Skeletal muscle satellite cell (primary cell): ENCODE measurements around the gene ZNF774. TPM values are rescaled to one million over a fixed set of nuclear protein-coding genes. Genes with fewer than 3 reads are reported as not detected.
"Not testable (repeated sequence)": the region's sequence is repeated elsewhere in the genome, so short reads cannot be mapped to it uniquely, and the experiment has no call there.

ENCODE experiments used
- H3K27me3 ChIP-seq: 2 replicates; pipeline ENCODE4 v1.7.0; 2013; ENCODE audit warnings: low read length; ENCODE audit not compliant: control insufficient read depth, insufficient read depth
- H3K36me3 ChIP-seq: 2 replicates; pipeline ENCODE4 v1.7.0; 2013; ENCODE audit warnings: mild to moderate bottlenecking, control low read depth, low read length; ENCODE audit not compliant: insufficient read depth
- H3K4me1 ChIP-seq: 2 replicates; pipeline ENCODE4 v1.7.0; 2013; ENCODE audit warnings: low read length; ENCODE audit not compliant: control insufficient read depth, insufficient read depth
- H3K4me2 ChIP-seq: 2 replicates; pipeline ENCODE4 v1.7.0; 2013; ENCODE audit warnings: mild to moderate bottlenecking, low read length
- H3K4me3 ChIP-seq: 2 replicates; pipeline ENCODE4 v1.7.0; 2013; ENCODE audit warnings: low read length
- H3K9ac ChIP-seq: 2 replicates; pipeline ENCODE4 v1.7.0; 2013; ENCODE audit warnings: mild to moderate bottlenecking, low read depth, low read length, moderate library complexity
- H3K9me3 ChIP-seq: replicated peaks from 2 replicates; pipeline ENCODE4 v1.7.0; 2013; ENCODE audit warnings: mild to moderate bottlenecking, control low read depth, low read length
- total RNA-seq: library from RNA; depleted of rRNA; stranded (reverse); fragments of >200 nt; gene quantifications from 2 replicates; pipeline ENCODE4 v1.2.3, GENCODE V29; 2012; rRNA removed

The ZNF774 gene
- total RNA-seq, result 0.87 and 1.0 TPM in 2 replicates

- no peaks in the 10 kb centered on the region for H3K36me3 ChIP-seq
- H3K4me2 ChIP-seq, result peak within 1 kb of the TSS; percentile 78
- H3K4me1 ChIP-seq, result peaks cover 3% of the 10 kb centered on the region
- no peaks in the 10 kb centered on the region for H3K9me3 ChIP-seq
- H3K9ac ChIP-seq, result peak within 1 kb of the TSS; percentile 71
- H3K27me3 ChIP-seq, result no peaks in the 10 kb centered on the region
- H3K4me3 ChIP-seq, result peak within 1 kb of the TSS; percentile 78
Observed at GRCh38 chr15:90352107-90352893, at the start of gene ZNF774. TSS of gene ZNF774 (plus strand) at chr15:90352284. CDS start at chr15:90354661, 2,377 bp downstream.

GRCh38 chr15:90305355-90305754, 46.7 kb upstream of the ZNF774 start:
- not testable (repeated sequence) for H3K4me1 ChIP-seq, H3K9me3 ChIP-seq, H3K36me3 ChIP-seq, H3K4me3 ChIP-seq, H3K27me3 ChIP-seq, H3K9ac ChIP-seq, H3K4me2 ChIP-seq

GRCh38 chr15:90305932-90306331, 46.2 kb upstream of the ZNF774 start:
- H3K9ac ChIP-seq, result no peak overlapping the region
- no peaks in the 10 kb centered on the region for H3K9me3 ChIP-seq
- no peaks in the 10 kb centered on the region for H3K4me1 ChIP-seq
- no peak overlapping the region for H3K4me3 ChIP-seq
- H3K27me3 ChIP-seq, result peaks cover under 1% of the 10 kb centered on the region
- no peaks in the 10 kb centered on the region for H3K36me3 ChIP-seq
- no peak overlapping the region for H3K4me2 ChIP-seq

GRCh38 chr15:90306560-90306959, 45.5 kb upstream of the ZNF774 start:
- no peaks in the 10 kb centered on the region for H3K9me3 ChIP-seq
- no peak overlapping the region for H3K4me2 ChIP-seq
- no peak overlapping the region for H3K4me3 ChIP-seq
- no peaks in the 10 kb centered on the region for H3K36me3 ChIP-seq
- H3K4me1 ChIP-seq, result no peaks in the 10 kb centered on the region
- peaks cover 5% of the 10 kb centered on the region for H3K27me3 ChIP-seq
- H3K9ac ChIP-seq, result no peak overlapping the region

- H3K9me3 ChIP-seq, result no peaks in the 10 kb centered on the region
- H3K4me1 ChIP-seq, result no peaks in the 10 kb centered on the region
- no peak overlapping the region for H3K4me3 ChIP-seq
- no peak overlapping the region for H3K4me2 ChIP-seq
- no peaks in the 10 kb centered on the region for H3K36me3 ChIP-seq
- H3K27me3 ChIP-seq, result peaks cover 5% of the 10 kb centered on the region
- no peak overlapping the region for H3K9ac ChIP-seq
Observed at GRCh38 chr15:90307661-90308060, 44.4 kb upstream of the ZNF774 start.

GRCh38 chr15:90309020-90309419, 43.1 kb upstream of the ZNF774 start:
- Histone ChIP-seq H3K4me1 (no peaks in the 10 kb centered on the region), H3K36me3 (no peaks in the 10 kb centered on the region), H3K9me3 (no peaks in the 10 kb centered on the region)

GRCh38 chr15:90315278-90315982, 36.7 kb upstream of the ZNF774 start:
- peaks cover 5% of the 10 kb centered on the region for H3K27me3 ChIP-seq
- H3K9me3 ChIP-seq, result no peaks in the 10 kb centered on the region
- H3K4me3 ChIP-seq, result no peak overlapping the region
- no peaks in the 10 kb centered on the region for H3K36me3 ChIP-seq
- H3K4me1 ChIP-seq, result peaks cover 5% of the 10 kb centered on the region
- no peak overlapping the region for H3K9ac ChIP-seq
- no peak overlapping the region for H3K4me2 ChIP-seq

More at GRCh38 chr15:90309020-90309419, 43.1 kb upstream of the ZNF774 start:
- Histone ChIP-seq H3K4me3 (no peak overlapping the region), H3K9ac (no peak overlapping the region), H3K4me2 (no peak overlapping the region), H3K27me3 (peaks cover 5% of the 10 kb centered on the region)

GRCh38 chr15:90316139-90316538, 35.9 kb upstream of the ZNF774 start:
- H3K27me3 ChIP-seq, result peaks cover 2% of the 10 kb centered on the region
- no peak overlapping the region for H3K4me2 ChIP-seq
- peaks cover 5% of the 10 kb centered on the region for H3K4me1 ChIP-seq
- H3K9me3 ChIP-seq, result no peaks in the 10 kb centered on the region
- H3K4me3 ChIP-seq, result no peak overlapping the region
- no peak overlapping the region for H3K9ac ChIP-seq
- no peaks in the 10 kb centered on the region for H3K36me3 ChIP-seq

- Histone ChIP-seq H3K4me2 (no peak overlapping the region), H3K27me3 (no peaks in the 10 kb centered on the region), H3K9ac (no peak overlapping the region), H3K4me1 (peaks cover 5% of the 10 kb centered on the region), H3K9me3 (no peaks in the 10 kb centered on the region), H3K36me3 (no peaks in the 10 kb centered on the region), H3K4me3 (no peak overlapping the region)
Observed at GRCh38 chr15:90318591-90318990, 33.5 kb upstream of the ZNF774 start.

GRCh38 chr15:90320062-90320884, 31.8 kb upstream of the ZNF774 start:
- Histone ChIP-seq H3K4me3 (no peak overlapping the region), H3K9ac (peak overlapping the region; percentile 48), H3K4me1 (peaks cover 5% of the 10 kb centered on the region)

GRCh38 chr15:90320885-90321278, 31.2 kb upstream of the ZNF774 start:
- Histone ChIP-seq H3K9me3 (no peaks in the 10 kb centered on the region), H3K4me2 (no peak overlapping the region), H3K27me3 (no peaks in the 10 kb centered on the region), H3K36me3 (no peaks in the 10 kb centered on the region), H3K4me3 (no peak overlapping the region), H3K4me1 (no peaks in the 10 kb centered on the region), H3K9ac (no peak overlapping the region)

More at GRCh38 chr15:90320062-90320884, 31.8 kb upstream of the ZNF774 start:
- no peaks in the 10 kb centered on the region for H3K9me3 ChIP-seq
- peak overlapping the region; percentile 62 for H3K4me2 ChIP-seq
- H3K36me3 ChIP-seq, result no peaks in the 10 kb centered on the region
- no peaks in the 10 kb centered on the region for H3K27me3 ChIP-seq
